ENCODE measurements around the gene SORD. TPM values are rescaled to one million over a fixed set of nuclear protein-coding genes. Genes with fewer than 3 reads are reported as not detected.
A peak's percentile ranks its signal among the peaks of the same experiment; 100 is the strongest.
"Not testable (repeated sequence)": the region's sequence is repeated elsewhere in the genome, so short reads cannot be mapped to it uniquely, and the experiment has no call there.

SORD gene
- total RNA-seq, 1 experiment from 2014 or later: 123 TPM

DNA sequence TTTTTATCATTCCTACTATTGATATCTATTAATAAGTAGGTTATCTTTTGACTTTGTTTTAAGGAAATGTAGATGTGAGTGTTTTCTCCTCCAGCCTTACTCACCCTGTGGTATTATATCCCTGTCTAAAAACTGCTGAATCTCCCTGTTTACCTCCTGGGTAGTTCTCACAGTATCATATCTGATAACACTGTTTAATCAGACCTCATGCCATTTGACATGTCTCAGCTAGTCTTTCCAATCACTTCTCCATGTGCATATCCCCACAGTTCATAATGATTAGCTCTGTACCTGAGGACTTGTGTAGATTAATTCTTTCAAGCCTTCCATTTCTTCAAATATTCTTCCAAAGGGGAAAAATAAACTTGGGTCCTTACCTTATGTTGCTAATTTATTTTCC, 60.2 kb downstream of the SORD start:
- in situ Hi-C loops (cut with HindIII; ENCODE audit: low pct_unique_long_range_greater_than_20kb, low sequenced_read_pairs): no loop called here
- no peak for DNase-seq (ENCODE audit: low read depth, low spot score)

DNA sequence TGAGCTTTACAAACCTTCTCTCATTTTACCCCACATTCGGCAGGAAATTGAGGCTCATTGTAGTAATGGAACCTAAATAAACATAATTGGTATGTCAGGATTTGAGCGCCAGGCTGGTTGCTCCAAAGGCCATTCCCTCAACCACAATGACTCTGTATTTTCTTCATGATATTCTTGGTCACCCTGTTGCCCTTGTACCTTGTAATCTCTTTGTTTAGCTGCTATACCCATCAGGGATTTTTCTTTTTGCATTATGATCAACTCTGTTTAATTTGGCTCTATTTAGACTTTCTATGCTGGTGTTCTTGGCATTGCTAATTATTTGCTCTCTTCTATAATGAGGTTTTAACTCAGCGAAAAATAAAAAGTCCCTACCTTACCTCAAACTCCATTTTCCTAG, 61.2 kb downstream of the SORD start:
- in situ Hi-C loops (cut with HindIII; ENCODE audit: low pct_unique_long_range_greater_than_20kb, low sequenced_read_pairs): no loop called here
- DNase-seq (ENCODE audit: low read depth, low spot score): no peak

DNA sequence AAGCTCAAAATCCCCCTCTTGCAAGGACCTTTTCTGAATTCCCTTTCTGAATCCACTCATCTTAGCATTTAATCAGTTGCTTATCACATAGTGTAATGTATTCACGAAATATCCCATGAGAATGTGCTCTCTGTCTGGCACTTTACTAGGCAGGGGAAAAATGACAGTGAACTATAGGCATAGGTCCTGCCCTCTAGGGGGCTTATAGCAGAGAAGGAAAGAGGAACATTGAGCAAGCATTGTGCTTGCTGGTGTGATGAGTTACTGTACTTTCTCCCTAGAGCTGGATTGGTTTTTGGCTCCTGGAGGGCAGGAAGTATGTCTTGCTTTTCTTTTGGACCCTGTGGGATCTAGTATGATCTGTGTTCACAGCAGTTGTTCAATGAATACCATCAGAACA, 64.5 kb downstream of the SORD start:
- DNase-seq (ENCODE audit: low read depth, low spot score): peak; percentile 22
- in situ Hi-C loops (cut with HindIII; ENCODE audit: low pct_unique_long_range_greater_than_20kb, low sequenced_read_pairs): no loop called here

GRCh38 chr15:45088801-45089711, 66.1 kb downstream of the SORD start:
- DNase-seq (ENCODE audit: low read depth, low spot score): no peak
- in situ Hi-C loops (cut with HindIII; ENCODE audit: low pct_unique_long_range_greater_than_20kb, low sequenced_read_pairs): no loop called here

DNA sequence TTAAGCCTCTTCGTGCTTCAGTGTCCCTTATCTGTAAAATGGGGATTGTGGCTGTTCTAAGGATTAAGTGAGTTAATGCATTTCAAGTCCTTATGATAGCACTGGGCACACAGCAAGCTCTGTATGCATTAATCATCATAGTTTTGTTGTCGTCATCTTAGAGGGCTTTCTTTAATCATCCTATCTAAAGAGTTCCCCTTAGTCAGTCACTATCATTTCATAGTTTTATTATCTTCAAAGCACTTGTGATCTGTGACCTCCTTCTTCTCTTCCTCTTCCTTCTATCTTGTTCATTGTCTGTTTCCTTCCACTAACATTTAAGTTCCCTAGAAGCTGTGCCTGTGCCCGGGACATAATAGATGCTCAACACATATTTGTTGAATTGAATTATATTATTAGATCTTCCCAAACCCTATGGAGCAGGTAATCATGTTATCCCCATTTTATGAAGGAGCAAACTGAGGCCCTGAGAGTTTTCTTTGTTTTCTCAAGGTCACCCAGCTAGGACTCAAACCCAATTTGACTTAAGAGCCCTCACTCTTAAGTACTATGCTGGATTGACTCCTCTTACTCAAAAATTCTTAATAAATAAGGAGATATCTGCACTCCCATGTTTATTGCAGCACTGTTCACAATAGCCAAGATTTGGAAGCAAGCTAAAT, 66.8 kb downstream of the SORD start:
- in situ Hi-C loops (cut with HindIII; ENCODE audit: low pct_unique_long_range_greater_than_20kb, low sequenced_read_pairs): no loop called here
- no peak for DNase-seq (ENCODE audit: low read depth, low spot score)

GRCh38 chr15:45091161-45091560, 68.2 kb downstream of the SORD start:
- no peak for DNase-seq (ENCODE audit: low read depth, low spot score)
- in situ Hi-C loops (cut with HindIII; ENCODE audit: low pct_unique_long_range_greater_than_20kb, low sequenced_read_pairs): no loop called here

- no peak for DNase-seq (ENCODE audit: low read depth, low spot score)
- in situ Hi-C loops (cut with HindIII; ENCODE audit: low pct_unique_long_range_greater_than_20kb, low sequenced_read_pairs): no loop called here
Observed at GRCh38 chr15:45091576-45091975, 68.6 kb downstream of the SORD start.

GRCh38 chr15:45093013-45093412, 70.0 kb downstream of the SORD start:
- DNase-seq (ENCODE audit: low read depth, low spot score): no peak

GRCh38 chr15:45093622-45094357, 70.8 kb downstream of the SORD start:
- no peak for DNase-seq (ENCODE audit: low read depth, low spot score)
- in situ Hi-C loops (cut with HindIII; ENCODE audit: low pct_unique_long_range_greater_than_20kb, low sequenced_read_pairs): no loop called here

More at GRCh38 chr15:45093013-45093412, 70.0 kb downstream of the SORD start:
- in situ Hi-C loops (cut with HindIII; ENCODE audit: low pct_unique_long_range_greater_than_20kb, low sequenced_read_pairs): no loop called here

GRCh38 chr15:45094358-45094730, 71.3 kb downstream of the SORD start:
- DNase-seq (ENCODE audit: low read depth, low spot score): no peak
- in situ Hi-C loops (cut with HindIII; ENCODE audit: low pct_unique_long_range_greater_than_20kb, low sequenced_read_pairs): no loop called here

GRCh38 chr15:45095661-45096060, 72.7 kb downstream of the SORD start:
- no peak for DNase-seq (ENCODE audit: low read depth, low spot score)
- in situ Hi-C loops (cut with HindIII; ENCODE audit: low pct_unique_long_range_greater_than_20kb, low sequenced_read_pairs): no loop called here

GRCh38 chr15:45097466-45097865, 74.5 kb downstream of the SORD start:
- in situ Hi-C loops (cut with HindIII; ENCODE audit: low pct_unique_long_range_greater_than_20kb, low sequenced_read_pairs): no loop called here
- DNase-seq (ENCODE audit: low read depth, low spot score): no peak

GRCh38 chr15:45099549-45100165, 76.7 kb downstream of the SORD start:
- no peak for DNase-seq (ENCODE audit: low read depth, low spot score)
- in situ Hi-C loops (cut with HindIII; ENCODE audit: low pct_unique_long_range_greater_than_20kb, low sequenced_read_pairs): no loop called here

DNA sequence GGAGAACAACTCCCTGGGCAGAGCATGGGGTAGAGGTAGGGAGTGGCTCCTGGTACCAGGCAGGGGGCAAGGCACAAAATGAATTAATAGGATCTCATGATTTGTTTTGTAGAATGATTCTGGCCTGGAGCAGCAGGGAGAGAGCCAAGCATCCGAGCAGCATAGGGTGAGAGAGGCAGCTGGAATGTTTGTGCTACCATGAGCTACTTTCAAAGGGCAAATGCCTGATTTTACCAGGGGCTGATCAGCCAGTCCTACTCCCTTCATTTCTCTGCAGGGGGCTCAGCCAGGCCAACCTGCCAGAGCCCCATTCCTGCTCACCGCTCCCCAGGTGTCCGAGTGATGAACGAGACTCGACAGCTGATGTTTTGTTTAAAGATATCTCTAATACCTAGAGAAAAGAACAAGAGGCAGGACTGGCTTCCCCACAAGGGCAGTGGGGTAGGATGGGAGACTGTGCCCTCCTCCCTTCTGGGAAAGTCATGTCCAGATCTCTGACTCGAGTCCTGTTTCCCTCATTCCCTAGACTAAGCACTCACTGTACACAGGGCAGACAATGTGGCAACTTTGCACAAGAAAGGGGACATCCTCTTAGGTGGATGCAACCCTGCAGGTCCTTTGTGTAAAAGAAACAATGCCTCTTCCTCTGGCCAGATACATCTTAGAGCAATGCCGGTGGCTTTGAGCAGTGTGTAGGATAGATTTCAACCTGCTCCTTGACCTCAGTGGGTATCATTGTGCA, 78.1 kb downstream of the SORD start:
- in situ Hi-C loops (cut with HindIII; ENCODE audit: low pct_unique_long_range_greater_than_20kb, low sequenced_read_pairs): no loop called here
- DNase-seq (ENCODE audit: low read depth, low spot score): no peak

DNA sequence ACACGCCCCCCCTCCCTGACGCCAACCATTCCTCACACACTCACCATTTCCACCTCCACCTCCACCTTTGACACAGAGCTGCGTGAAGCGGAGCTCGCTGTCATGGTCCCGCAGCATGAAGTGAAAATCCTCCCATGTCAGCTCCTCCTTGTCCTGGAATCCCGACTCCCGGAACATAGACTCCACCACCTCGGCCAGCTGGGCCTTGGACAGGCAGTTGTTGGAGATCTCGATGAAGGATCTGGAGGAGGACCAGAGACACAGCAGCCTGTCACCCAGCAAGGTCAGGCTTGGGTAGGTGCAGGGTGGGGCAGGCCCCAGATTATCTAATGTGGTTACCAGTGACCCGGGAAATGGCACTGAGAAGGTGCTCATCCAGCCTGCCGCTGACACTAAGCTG, 78.8 kb downstream of the SORD start:
- in situ Hi-C loops (cut with HindIII; ENCODE audit: low pct_unique_long_range_greater_than_20kb, low sequenced_read_pairs): no loop called here

GRCh38 chr15:45102226-45102625, 79.2 kb downstream of the SORD start:
- in situ Hi-C loops (cut with HindIII; ENCODE audit: low pct_unique_long_range_greater_than_20kb, low sequenced_read_pairs): no loop called here
- no peak for DNase-seq (ENCODE audit: low read depth, low spot score)

More for the DNA sequence above, 78.8 kb downstream of the SORD start:
- DNase-seq (ENCODE audit: low read depth, low spot score): no peak

- in situ Hi-C loops (cut with HindIII; ENCODE audit: low pct_unique_long_range_greater_than_20kb, low sequenced_read_pairs); DNase-seq (ENCODE audit: low read depth, low spot score): not testable (repeated sequence)
Observed at GRCh38 chr15:45104170-45104569, 81.2 kb downstream of the SORD start.
